Colonic mucosa (tissue), 4 donors: ENCODE data around the gene RCL1. TPM values are rescaled to one million over a fixed set of nuclear protein-coding genes. Genes with fewer than 3 reads are reported as not detected.
A peak's percentile ranks its signal among the peaks of the same experiment; 100 is the strongest.

Experiments
- DNase-seq: peaks from one replicate; pipeline ENCODE4 v3.0.0-alpha.2; 2020
- H3K27ac ChIP-seq: fragments of 200-600 bp; one replicate; pipeline ENCODE4 v1.8.0; 2021
- H3K27me3 ChIP-seq: fragments of 200-600 bp; one replicate; pipeline ENCODE4 v1.8.0; 2021
- H3K36me3 ChIP-seq: fragments of 200-600 bp; one replicate; pipeline ENCODE4 v1.8.0; 2021
- H3K4me1 ChIP-seq: fragments of 200-600 bp; one replicate; pipeline ENCODE4 v1.8.0; 2021; ENCODE audit warnings: mild to moderate bottlenecking
- H3K4me3 ChIP-seq: fragments of 200-600 bp; one replicate; pipeline ENCODE4 v1.8.0; 2021
- H3K9ac ChIP-seq, 2 donors: one replicate each; pipeline ENCODE4 v1.7.0; 2013; ENCODE audit warnings: control low read depth in 2 of 2, low read depth in 2 of 2, low read length in 2 of 2
- H3K9me3 ChIP-seq: fragments of 200-600 bp; one replicate; pipeline ENCODE4 v1.8.0; 2021
- intact Hi-C: fragments of 100-400 bp; cut with DNase I; formaldehyde crosslinking; loops from one replicate; pipeline ENCODE4 v1.14.1; 2022
- total RNA-seq, 2 donors: library from RNA; stranded (reverse); fragmentation: NEBNext Ultra II Directional in 1 of 2; extraction: Animal tissue kit (Norgen Biotek cat#: 25700) in 1 of 2; gene quantifications; one replicate each; pipeline ENCODE4 v1.2.1, GENCODE V29; 2021
- TF ChIP-seq, protein P1 (sequence below): fragments of 200-600 bp; IDR thresholded peaks from one replicate; pipeline ENCODE4 v1.8.0; 2022; ENCODE audit warnings: antibody characterized with exemption, mild to moderate bottlenecking
- donor health status: healthy.
- donor health status: DM: no; HTN: no; CAD: no.
- donor health status: DM: no; HTN: no; CAD: no.

The RCL1 gene, protein sequence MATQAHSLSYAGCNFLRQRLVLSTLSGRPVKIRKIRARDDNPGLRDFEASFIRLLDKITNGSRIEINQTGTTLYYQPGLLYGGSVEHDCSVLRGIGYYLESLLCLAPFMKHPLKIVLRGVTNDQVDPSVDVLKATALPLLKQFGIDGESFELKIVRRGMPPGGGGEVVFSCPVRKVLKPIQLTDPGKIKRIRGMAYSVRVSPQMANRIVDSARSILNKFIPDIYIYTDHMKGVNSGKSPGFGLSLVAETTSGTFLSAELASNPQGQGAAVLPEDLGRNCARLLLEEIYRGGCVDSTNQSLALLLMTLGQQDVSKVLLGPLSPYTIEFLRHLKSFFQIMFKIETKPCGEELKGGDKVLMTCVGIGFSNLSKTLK
- 10 to 100 TPM in 1 of 2 donors, 1 to 10 TPM in 1; 7.0 to 12.5 TPM for total RNA-seq

- intact Hi-C loops = loop anchor here (10.0 kb wide), 2 partner anchors 48 to 192 kb away; partner anchors contain the start of genes AK3 and JAK2
Measured at GRCh38 chr9:4792572-4793458, at the start of gene RCL1. Gene RCL1 (plus strand): TSS chr9:4792944. CDS start chr9:4793092, 148 bp downstream.

DNA sequence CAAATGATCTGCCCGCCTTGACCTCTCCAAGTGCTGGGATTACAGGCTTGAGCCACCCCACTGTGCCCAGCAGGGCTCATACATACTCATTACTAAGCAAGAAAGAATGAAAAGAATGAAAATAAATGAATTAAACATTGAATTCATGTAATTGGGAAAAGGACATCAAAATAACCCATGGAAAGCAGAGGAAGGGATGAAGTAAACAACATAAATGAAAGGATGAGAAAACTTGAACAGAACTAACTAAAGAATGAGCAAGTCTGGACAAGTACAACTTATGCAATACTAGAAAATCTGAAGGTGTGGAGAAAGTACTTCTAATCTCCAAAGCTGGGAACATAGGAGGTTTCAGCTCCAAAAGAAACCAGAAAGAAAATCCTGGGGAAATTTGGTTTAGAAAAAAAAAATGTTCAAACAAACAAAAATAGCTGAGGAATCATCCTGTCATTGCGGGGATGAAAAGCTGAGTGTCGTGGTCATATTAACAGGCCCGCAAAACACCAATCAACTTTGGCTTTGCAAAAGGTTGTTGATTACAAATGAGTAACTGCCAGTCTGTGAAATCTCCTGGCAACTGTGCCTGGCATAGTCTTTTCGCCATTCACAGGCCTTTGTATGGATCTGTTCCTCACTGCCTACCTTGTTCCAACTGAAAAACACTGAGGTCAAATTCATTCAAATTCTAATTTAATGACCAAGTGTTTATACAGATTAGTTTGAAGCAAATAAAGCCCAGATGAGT is 49.4 kb upstream of the RCL1 start:
- TF ChIP-seq, protein P1, sequence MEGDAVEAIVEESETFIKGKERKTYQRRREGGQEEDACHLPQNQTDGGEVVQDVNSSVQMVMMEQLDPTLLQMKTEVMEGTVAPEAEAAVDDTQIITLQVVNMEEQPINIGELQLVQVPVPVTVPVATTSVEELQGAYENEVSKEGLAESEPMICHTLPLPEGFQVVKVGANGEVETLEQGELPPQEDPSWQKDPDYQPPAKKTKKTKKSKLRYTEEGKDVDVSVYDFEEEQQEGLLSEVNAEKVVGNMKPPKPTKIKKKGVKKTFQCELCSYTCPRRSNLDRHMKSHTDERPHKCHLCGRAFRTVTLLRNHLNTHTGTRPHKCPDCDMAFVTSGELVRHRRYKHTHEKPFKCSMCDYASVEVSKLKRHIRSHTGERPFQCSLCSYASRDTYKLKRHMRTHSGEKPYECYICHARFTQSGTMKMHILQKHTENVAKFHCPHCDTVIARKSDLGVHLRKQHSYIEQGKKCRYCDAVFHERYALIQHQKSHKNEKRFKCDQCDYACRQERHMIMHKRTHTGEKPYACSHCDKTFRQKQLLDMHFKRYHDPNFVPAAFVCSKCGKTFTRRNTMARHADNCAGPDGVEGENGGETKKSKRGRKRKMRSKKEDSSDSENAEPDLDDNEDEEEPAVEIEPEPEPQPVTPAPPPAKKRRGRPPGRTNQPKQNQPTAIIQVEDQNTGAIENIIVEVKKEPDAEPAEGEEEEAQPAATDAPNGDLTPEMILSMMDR = no peak
- DNase-seq = no peak
- intact Hi-C loops = loop anchor here (5.0 to 10.0 kb wide), 2 partner anchors 51 to 81 kb away; partner anchors contain the start of genes PLPP6 and RCL1
- no peak overlapping the region for H3K27ac ChIP-seq
- H3K9me3 ChIP-seq = no peaks in the 10 kb centered on the region
- no peak overlapping the region for H3K9ac ChIP-seq
- no peaks in the 10 kb centered on the region for H3K36me3 ChIP-seq
- no peaks in the 10 kb centered on the region for H3K27me3 ChIP-seq
- H3K4me1 ChIP-seq = no peaks in the 10 kb centered on the region
- no peak overlapping the region for H3K4me3 ChIP-seq

More at GRCh38 chr9:4792572-4793458, at the start of gene RCL1:
- H3K9ac ChIP-seq = peak within 1 kb of the TSS; percentile 78 to 84
- TF ChIP-seq, protein P1 = no peak
- H3K36me3 ChIP-seq = no peaks in the 10 kb centered on the region
- H3K4me1 ChIP-seq = no peaks in the 10 kb centered on the region
- no peaks in the 10 kb centered on the region for H3K27me3 ChIP-seq
- H3K27ac ChIP-seq = peak within 1 kb of the TSS; percentile 74
- peak within 1 kb of the TSS; percentile 90 for H3K4me3 ChIP-seq
- peak; percentile 96 for DNase-seq
- H3K9me3 ChIP-seq = no peaks in the 10 kb centered on the region

GRCh38 chr9:4746278-4747030 is 46.3 kb upstream of the RCL1 start:
- no peak overlapping the region for H3K27ac ChIP-seq
- intact Hi-C loops = loop anchor here (10.0 kb wide), 1 partner anchor 48 kb away; the partner anchor contains the start of gene RCL1
- H3K4me3 ChIP-seq = no peak overlapping the region
- no peaks in the 10 kb centered on the region for H3K36me3 ChIP-seq
- no peak for DNase-seq
- no peak overlapping the region for H3K9ac ChIP-seq
- TF ChIP-seq, protein P1 = no peak
- no peaks in the 10 kb centered on the region for H3K9me3 ChIP-seq
- no peaks in the 10 kb centered on the region for H3K4me1 ChIP-seq
- H3K27me3 ChIP-seq = no peaks in the 10 kb centered on the region

GRCh38 chr9:4748612-4749011 is 44.1 kb upstream of the RCL1 start:
- no peaks in the 10 kb centered on the region for H3K9me3 ChIP-seq
- intact Hi-C loops = loop anchor here (10.0 kb wide), 1 partner anchor 46 kb away; the partner anchor contains the start of gene RCL1
- no peak for DNase-seq
- TF ChIP-seq, protein P1 = no peak
- H3K27me3 ChIP-seq = no peaks in the 10 kb centered on the region
- H3K27ac ChIP-seq = no peak overlapping the region
- H3K4me1 ChIP-seq = no peaks in the 10 kb centered on the region
- H3K36me3 ChIP-seq = no peaks in the 10 kb centered on the region
- H3K4me3 ChIP-seq = no peak overlapping the region
- no peak overlapping the region for H3K9ac ChIP-seq
